RWPE2 (cell line): ENCODE measurements around the gene IL18RAP.

Experiments
- ATAC-seq: fragments of 200-7000 bp; cut with Tn5 transposase; 3 replicates; pipeline ENCODE4 v1.9.1; 2021; ENCODE audit warnings: low read depth
- DNase-seq: peaks from one replicate; pipeline ENCODE4 v3.0.0-alpha.2; 2020; ENCODE audit warnings: low spot score
- H3K27ac ChIP-seq: fragments of 450-650 bp; 2 replicates; pipeline ENCODE4 v1.5.1; 2017; ENCODE audit warnings: mild to moderate bottlenecking; ENCODE audit not compliant: poor library complexity, severe bottlenecking
- H3K27me3 ChIP-seq: fragments of 250-450 bp; sonication (Bioruptor Pico); 2 replicates; pipeline ENCODE4 v1.5.1; 2021; ENCODE audit warnings: mild to moderate bottlenecking, moderate library complexity; ENCODE audit not compliant: insufficient read depth, poor library complexity, severe bottlenecking
- H3K36me3 ChIP-seq: fragments of 250-450 bp; sonication (Bioruptor Pico); 2 replicates; pipeline ENCODE4 v1.5.1; 2020; ENCODE audit warnings: low read depth, mild to moderate bottlenecking, moderate library complexity
- H3K4me1 ChIP-seq: fragments of 250-450 bp; sonication (Bioruptor Pico); 2 replicates; pipeline ENCODE4 v1.5.1; 2021; ENCODE audit warnings: mild to moderate bottlenecking, moderate library complexity; ENCODE audit not compliant: insufficient read depth, poor library complexity, severe bottlenecking
- H3K4me3 ChIP-seq: fragments of 250-450 bp; sonication (Bioruptor Pico); 2 replicates; pipeline ENCODE4 v1.5.1; 2021; ENCODE audit warnings: mild to moderate bottlenecking, moderate library complexity; ENCODE audit not compliant: severe bottlenecking
- H3K9me3 ChIP-seq: fragments of 250-450 bp; sonication (Bioruptor Pico); 2 replicates; pipeline ENCODE4 v1.5.1; 2021; ENCODE audit warnings: mild to moderate bottlenecking, moderate library complexity; ENCODE audit not compliant: severe bottlenecking
- TF ChIP-seq, protein P1 (sequence below): fragments of 450-650 bp; IDR thresholded peaks from one replicate; pipeline ENCODE4 v1.5.1; 2017; ENCODE audit warnings: mild to moderate bottlenecking, moderate library complexity; ENCODE audit not compliant: poor library complexity, severe bottlenecking

Gene IL18RAP

GRCh38 chr2:102483086-102483485, 60.1 kb downstream of the IL18RAP start:
- Histone ChIP-seq H3K9me3 (no peaks in the 10 kb centered on the region), H3K27ac (no peak overlapping the region), H3K4me1 (peaks cover 7% of the 10 kb centered on the region), H3K27me3 (no peaks in the 10 kb centered on the region), H3K36me3 (no peaks in the 10 kb centered on the region), H3K4me3 (no peak overlapping the region)
- no peak for ATAC-seq
- DNase-seq, result no peak
- TF ChIP-seq, protein P1, sequence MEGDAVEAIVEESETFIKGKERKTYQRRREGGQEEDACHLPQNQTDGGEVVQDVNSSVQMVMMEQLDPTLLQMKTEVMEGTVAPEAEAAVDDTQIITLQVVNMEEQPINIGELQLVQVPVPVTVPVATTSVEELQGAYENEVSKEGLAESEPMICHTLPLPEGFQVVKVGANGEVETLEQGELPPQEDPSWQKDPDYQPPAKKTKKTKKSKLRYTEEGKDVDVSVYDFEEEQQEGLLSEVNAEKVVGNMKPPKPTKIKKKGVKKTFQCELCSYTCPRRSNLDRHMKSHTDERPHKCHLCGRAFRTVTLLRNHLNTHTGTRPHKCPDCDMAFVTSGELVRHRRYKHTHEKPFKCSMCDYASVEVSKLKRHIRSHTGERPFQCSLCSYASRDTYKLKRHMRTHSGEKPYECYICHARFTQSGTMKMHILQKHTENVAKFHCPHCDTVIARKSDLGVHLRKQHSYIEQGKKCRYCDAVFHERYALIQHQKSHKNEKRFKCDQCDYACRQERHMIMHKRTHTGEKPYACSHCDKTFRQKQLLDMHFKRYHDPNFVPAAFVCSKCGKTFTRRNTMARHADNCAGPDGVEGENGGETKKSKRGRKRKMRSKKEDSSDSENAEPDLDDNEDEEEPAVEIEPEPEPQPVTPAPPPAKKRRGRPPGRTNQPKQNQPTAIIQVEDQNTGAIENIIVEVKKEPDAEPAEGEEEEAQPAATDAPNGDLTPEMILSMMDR, result no peak

GRCh38 chr2:102484310-102485061, 61.5 kb downstream of the IL18RAP start:
- TF ChIP-seq, protein P1, result no peak
- Histone ChIP-seq H3K27me3 (no peaks in the 10 kb centered on the region), H3K36me3 (no peaks in the 10 kb centered on the region), H3K9me3 (no peaks in the 10 kb centered on the region), H3K27ac (no peak overlapping the region), H3K4me3 (no peak overlapping the region), H3K4me1 (peaks cover 13% of the 10 kb centered on the region)
- no peak for ATAC-seq
- no peak for DNase-seq

- DNase-seq, result no peak
- H3K27ac ChIP-seq, result no peak overlapping the region
- TF ChIP-seq, protein P1, result no peak
These were observed 62.3 kb downstream of the IL18RAP start for GRCh38 chr2:102485147-102485785.

DNA sequence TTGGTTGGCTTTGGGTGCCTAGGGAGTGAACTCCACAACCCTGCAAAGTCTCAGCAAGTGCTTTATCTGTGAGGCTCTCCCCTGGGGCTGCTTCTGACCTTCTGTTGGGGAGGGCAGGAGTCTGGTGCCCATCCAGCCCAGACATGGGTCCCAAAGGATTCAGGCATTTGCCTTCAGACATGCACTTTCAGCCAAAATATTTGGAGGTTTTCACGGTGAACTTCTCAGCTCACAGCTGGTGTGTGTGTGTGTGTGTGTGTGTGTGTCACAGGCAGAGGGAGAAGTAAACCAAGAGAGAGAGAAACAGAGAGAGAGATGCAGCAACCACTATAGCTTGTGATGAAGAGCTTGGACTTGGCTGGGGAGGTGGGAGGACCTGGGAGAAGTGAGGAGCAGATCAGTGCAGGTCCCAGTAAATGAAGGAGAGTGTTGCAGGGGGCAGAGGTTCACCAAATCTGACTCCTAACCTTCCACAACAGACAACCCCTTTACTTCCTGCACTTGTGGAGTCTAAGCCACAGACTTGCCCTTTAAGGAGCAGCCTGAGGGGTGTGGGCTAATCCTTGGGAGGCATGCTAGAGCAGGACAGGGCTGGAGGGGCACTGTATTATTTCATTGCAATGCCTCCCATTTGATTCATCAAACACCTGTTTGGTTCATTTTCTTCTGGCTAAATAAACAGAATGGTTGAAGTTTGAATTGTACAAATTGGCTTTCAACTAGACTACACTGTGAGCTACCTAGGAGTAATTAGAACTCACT, 64.2 kb downstream of the IL18RAP start:
- H3K27ac ChIP-seq, result peak overlapping the region; percentile 33
- no peaks in the 10 kb centered on the region for H3K9me3 ChIP-seq
- no peak for DNase-seq
- ATAC-seq, result 0 out of 3 replicates have a peak, but pooled peaks have one; percentile 35
- TF ChIP-seq, protein P1, result no peak
- H3K4me1 ChIP-seq, result peaks cover 13% of the 10 kb centered on the region
- H3K27me3 ChIP-seq, result no peaks in the 10 kb centered on the region
- no peak overlapping the region for H3K4me3 ChIP-seq
- no peaks in the 10 kb centered on the region for H3K36me3 ChIP-seq

More at GRCh38 chr2:102485147-102485785, 62.3 kb downstream of the IL18RAP start:
- H3K4me3 ChIP-seq, result no peak overlapping the region
- peaks cover 13% of the 10 kb centered on the region for H3K4me1 ChIP-seq
- H3K27me3 ChIP-seq, result no peaks in the 10 kb centered on the region
- H3K36me3 ChIP-seq, result no peaks in the 10 kb centered on the region
- H3K9me3 ChIP-seq, result no peaks in the 10 kb centered on the region
- ATAC-seq, result no peak
